KBM-7 (cell line): ENCODE measurements around the gene TRIM6.
"Not testable (repeated sequence)": the region's sequence is repeated elsewhere in the genome, so short reads cannot be mapped to it uniquely, and the experiment has no call there.

Experiments used
- DNase-seq: peaks from one replicate; pipeline ENCODE4 v3.0.0-alpha.2; 2015
- in situ Hi-C: fragments of 300-500 bp; cut with MboI; formaldehyde crosslinking; loops from 2 replicates; pipeline ENCODE4 v1.14.3; 2020; ENCODE audit warnings: low sequenced_read_pairs, low pct_unique_long_range_greater_than_20kb, mixed read lengths

TRIM6 gene, protein sequence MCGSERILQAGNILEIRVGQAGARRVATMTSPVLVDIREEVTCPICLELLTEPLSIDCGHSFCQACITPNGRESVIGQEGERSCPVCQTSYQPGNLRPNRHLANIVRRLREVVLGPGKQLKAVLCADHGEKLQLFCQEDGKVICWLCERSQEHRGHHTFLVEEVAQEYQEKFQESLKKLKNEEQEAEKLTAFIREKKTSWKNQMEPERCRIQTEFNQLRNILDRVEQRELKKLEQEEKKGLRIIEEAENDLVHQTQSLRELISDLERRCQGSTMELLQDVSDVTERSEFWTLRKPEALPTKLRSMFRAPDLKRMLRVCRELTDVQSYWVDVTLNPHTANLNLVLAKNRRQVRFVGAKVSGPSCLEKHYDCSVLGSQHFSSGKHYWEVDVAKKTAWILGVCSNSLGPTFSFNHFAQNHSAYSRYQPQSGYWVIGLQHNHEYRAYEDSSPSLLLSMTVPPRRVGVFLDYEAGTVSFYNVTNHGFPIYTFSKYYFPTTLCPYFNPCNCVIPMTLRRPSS

DNA sequence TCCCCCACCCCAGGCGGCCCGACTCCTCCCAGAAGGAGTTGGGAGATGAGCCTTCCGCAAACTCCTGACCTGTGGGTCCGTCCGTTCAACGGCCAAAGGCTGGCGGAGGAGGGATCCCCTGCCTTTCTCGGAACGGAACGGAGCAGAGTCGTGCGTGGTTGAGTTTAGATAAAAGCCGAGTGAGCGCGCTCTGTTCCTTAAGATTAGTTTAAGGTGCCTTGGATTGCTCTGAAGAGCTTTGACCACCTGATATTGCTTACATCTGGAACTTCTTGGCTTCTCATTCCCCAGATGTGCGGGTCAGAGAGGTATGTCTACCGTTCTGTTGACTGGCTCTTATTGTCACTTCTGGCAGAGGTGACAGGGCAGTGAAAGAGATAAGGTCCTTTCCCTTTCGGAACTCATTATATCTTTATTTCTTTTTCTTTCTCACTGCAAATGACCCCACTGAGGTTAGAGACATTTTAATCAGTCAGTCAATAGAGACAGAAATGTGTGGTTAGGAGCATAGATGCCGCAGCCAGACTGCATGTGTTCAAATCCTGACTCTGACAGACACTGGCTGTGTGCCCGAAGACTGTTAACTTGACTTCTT, at the start of gene TRIM6:
TSS of gene TRIM6 (plus strand) at position 31 of the 595 bp plus-strand sequence. CDS start at position 292, 261 bp downstream.
- DNase-seq = peak; percentile 76
- in situ Hi-C loops = no loop called here

DNA sequence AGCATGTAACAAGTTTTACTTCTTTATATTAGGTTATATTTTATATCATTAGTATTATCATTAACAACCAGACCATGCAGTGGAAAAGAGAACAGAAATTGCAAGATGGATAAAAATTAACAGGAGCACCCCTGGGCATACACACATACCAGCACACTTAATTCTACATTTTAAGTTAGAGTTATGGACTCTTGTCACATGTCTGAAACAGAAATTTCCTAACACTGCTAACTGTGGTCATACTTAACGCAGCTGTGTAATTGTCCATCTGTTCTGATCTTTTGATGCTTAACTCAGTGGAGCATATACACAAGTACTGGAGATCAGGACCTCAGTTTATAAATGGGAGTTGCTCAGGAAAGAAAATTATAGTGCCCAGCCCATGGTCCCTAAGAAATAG, 48.5 kb upstream of the TRIM6 start:
- DNase-seq = no peak
- in situ Hi-C loops = no loop called here

DNA sequence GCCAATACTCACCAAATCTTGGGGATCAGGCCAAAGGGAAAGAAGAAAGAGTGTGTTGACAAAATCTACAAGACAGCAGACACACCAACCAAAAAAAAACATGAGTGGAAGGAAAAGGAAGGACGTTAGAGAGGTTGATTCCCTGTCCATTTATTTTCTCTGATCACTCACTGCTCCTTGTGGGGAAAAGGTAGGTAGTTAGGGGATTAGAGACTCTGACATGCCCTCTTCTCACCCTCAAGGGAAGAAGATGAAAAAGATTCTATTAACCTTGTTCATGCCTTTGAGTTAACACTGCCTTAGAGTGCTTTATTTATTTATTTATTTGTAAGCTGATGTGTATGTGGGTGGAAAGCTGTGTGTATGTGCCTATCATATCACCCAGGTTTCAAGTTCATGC, 48.0 kb upstream of the TRIM6 start, which contains the start of gene OR52H1:
TSS of gene OR52H1 (minus strand) at position 101 of the 400 bp plus-strand sequence. CDS start 3,035 bp downstream, outside the sequence.
- in situ Hi-C loops = no loop called here

DNA sequence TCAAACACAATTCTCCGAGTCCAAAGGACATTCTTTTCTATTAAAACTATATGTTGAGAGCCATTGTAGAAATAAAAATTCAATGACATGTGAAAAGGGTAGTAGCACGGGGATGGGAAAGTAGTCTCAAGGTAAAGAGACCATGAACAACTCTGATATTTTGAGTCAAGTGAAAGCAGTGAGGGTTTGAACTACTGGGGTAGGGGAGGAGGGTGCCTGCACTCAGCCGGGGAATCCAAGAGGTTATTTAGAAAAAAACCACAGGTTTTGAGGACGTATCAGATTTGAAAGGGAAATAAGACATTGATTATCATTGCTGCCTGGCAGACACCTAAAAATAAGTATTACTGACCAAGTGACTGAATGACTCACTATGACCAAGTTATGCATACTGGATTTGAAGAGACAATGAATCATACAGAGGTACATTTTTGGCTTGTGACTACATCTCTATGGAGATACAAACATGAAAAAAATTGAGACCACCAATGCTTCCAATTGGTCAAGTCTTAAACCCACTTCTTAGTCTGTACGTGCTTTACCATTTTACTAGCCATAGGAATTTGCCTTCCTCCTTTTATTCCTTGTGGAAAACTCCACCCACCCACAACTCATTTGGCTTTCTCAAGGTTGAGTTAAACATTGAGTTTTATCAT, 45.9 kb upstream of the TRIM6 start:
- no peak for DNase-seq
- in situ Hi-C loops = no loop called here

More for the DNA sequence above, 48.0 kb upstream of the TRIM6 start, which contains the start of gene OR52H1:
- no peak for DNase-seq

DNA sequence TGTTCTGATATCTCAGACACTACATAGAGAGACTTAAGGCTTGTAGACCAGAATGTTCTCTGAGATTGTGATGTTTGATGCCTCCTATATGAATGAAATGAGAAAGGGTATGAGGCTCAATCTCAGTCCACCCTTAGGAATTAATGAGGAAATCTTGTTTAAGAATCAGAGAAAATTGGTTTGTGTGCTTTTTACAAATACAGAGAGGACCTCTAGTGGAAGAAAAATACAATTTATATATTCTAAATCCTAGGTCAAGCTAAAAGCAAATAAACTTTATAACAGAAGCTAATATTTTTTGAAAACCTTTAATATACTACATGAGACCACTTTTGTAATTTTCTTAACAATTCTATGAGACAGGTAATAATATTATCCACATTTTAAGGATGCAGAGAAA, 43.1 kb upstream of the TRIM6 start:
- in situ Hi-C loops = no loop called here
- DNase-seq = no peak

DNA sequence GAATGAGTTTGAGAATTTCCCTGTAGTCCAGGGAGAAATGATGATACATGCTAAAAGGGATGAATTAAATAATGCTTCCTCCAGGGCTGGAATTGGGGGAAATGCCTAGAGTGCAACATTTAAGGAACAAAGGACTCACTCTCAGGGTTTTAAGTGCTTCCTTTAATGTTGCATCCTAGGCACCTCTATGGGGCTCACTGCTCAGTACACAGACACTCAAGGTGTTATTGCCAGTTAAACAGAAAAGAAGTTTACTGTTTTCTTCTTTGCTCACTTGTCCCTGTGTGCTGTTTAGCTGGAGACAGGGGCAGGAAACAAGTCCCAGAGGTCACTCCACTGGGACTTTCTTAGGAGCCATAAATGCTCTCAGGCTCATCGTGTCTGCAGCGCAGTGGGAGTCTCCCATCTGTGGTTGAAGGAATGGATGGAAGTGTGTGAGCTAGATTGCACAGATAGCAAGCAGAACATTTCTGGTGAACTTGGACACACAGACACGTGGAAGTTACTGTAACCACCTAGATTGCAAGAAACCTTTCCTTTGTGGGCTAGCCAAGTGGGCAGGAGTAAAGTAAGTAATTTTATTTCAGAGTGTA, 39.7 kb upstream of the TRIM6 start:
- no peak for DNase-seq

DNA sequence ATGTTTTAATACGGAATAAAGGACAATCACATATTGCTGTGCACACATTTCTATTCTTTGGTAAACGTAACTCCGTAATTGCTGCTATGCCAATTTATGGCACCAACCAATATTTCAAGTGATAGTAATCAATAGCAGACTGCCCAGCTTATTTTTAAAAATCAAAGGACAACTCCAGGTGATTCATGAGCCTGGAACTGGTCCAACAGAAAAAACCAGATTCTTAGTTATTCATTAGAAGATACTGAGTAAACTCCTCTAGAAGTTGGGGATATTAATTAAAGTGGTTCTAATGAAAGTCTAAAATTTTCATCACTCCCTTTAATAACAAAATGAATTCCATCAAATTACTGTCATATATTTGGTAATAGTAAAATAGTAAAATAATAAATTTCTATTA, 38.7 kb upstream of the TRIM6 start:
- in situ Hi-C loops = no loop called here
- no peak for DNase-seq

More for the DNA sequence above, 39.7 kb upstream of the TRIM6 start:
- in situ Hi-C loops = no loop called here

DNA sequence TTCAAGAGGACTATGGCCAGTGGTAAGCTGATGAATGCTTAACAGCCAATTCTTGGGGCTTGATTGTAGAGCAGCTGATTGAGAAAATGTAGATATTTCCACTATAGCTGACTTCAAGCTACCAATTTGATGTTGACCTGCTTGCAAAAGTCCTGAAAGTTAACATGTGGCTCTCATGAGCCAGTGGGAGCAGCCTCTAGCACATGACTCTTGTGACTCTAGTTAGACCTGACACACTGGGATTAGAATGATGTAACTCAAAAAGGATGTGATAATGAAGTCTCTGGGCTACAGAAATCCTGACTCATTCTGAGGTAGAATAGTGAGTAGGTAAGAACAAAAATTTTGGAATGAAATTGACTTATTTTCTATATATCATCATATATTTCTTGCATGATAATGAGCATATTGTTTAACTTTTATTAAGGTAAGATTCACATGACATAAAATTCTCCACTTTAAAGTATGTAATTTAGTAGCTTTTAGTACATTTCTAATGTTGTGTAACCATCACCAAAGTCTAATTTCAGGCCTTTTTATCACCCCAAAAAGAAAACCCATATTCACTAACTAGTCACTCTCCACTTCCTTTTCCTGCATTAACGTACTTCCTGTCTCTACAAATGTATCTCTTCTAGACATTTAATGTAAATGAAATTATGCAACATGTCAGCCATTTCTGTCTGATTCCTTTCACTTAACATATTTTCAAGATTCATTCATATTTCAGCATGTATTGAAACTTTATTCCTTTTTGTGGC, 32.0 kb upstream of the TRIM6 start:
- in situ Hi-C loops = no loop called here
- DNase-seq = peak; percentile 1

DNA sequence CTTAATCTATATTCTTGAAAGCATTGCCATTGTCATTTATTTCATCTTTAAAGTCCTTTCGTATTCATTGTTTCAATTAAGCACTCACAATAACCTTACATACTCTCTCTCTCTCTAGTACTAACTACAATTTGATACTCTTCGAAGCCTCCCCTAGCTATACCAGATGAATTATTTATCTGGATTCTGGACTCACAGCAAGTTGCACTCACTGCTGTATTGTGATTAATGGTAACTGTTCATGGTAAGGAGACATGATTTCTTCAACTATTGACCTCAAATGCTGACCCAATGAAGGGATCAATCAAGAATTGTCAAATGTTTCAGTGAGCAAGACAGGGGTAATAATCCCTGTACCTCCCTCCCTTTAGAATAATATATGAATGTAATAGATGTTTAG, 21.8 kb upstream of the TRIM6 start:
- in situ Hi-C loops = no loop called here
- DNase-seq = no peak

DNA sequence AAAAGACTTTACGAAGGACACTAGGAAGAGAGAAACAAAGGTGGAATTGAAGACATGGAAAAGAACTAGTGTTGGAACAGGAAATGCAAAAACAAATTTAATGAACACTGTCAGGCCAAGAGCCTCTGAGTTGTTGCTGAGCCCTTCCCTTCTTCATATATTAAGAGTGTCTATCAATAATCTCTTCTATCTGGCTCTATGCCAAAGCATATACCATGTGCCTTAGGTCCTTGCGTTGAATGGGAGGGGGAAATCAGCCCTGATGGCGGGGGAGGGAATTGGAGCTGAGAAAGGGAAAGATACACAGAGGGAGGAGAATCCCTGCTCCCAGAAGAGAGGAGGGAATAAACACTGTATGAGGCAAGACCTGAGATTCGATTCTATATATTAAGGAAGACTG, 21.3 kb upstream of the TRIM6 start:
- in situ Hi-C loops = no loop called here
- no peak for DNase-seq

DNA sequence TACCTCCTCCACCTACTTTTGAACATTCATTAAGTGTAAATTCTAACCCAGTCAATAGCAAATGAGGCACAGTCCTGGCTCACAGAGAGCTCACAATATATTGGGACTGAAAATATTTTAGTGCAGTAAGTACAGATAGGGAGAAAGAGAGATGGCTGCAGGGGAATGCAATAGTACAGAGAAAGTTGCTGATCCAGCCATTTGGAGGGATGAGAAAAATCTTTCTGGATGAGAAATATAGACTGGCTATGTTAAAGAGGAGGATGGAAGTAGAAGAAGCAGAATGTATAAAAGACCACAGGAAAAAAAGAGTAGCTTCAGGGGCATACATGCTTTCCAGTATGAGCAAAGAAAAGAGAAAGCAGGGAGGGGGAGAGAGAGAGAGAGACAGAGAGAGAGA, 19.3 kb upstream of the TRIM6 start:
- DNase-seq = no peak
- in situ Hi-C loops = no loop called here

DNA sequence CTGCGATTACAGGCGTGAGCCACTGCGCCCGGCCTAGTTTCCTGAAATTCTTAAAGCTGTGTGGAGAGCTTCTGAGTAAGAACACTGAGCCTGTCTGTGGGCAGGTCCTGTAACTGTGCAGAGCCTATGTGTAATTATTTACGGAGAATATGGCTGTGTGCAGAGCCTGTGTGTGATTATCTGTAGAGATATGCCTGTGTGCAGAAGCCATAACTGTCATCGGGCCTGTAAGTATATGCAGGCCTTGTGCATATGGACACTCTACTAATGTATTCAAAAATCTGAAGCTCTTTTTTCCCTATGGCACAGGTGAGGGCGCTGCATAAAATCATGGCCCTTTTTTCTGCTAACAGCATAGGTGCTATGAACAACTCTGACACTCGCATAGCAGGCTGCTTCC, 15.9 kb upstream of the TRIM6 start, which contains the start of gene OR52B6:
TSS of gene OR52B6 (plus strand) at position 301 of the 400 bp plus-strand sequence. CDS start at position 301, 0 bp downstream.
- in situ Hi-C loops = no loop called here
- DNase-seq = no peak

DNA sequence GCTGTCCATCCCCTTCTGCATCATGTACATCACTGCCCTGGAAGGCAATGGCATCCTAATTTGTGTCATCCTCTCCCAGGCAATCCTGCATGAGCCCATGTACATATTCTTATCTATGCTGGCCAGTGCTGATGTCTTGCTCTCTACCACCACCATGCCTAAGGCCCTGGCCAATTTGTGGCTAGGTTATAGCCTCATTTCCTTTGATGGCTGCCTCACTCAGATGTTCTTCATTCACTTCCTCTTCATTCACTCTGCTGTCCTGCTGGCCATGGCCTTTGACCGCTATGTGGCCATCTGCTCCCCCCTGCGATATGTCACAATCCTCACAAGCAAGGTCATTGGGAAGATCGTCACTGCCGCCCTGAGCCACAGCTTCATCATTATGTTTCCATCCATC, 15.4 kb upstream of the TRIM6 start:
- no peak for DNase-seq
- in situ Hi-C loops = no loop called here

DNA sequence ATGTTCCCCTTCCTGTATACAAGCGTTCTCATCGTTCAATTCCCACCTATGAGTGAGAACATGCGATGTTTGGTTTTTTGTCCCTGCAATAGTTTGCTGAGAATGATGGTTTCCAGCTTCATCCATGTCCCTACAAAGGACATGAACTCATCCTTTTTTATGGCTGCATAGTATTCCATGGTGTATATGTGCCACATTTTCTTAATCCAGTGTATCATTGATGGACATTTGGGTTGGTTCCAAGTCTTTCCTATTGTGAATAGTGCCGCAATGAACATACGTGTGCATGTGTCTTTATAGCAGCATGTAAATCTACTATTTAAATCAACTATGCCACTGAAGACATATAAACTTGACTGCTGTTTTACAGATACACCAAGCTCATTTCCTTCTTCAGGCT, 12.0 kb upstream of the TRIM6 start:
- in situ Hi-C loops, DNase-seq: not testable (repeated sequence)

DNA sequence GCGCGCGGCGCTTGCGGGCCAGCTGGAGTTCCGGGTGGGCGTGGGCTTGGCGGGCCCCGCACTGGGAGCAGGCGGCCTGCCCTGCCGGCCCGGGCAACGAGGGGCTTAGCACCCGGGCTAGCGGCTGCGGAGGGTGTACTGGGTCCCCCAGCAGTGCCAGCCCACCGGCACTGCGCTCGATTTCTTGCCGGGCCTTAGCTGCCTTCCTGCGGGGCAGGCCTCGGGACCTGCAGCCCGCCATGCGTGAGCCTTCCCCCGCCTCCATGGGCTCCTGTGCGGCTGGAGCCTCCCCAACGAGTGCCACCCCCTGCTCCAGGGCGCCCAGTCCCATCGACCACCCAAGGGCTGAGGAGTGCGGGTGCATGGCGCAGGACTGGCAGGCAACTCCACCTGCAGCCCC, 6.5 kb upstream of the TRIM6 start:
- in situ Hi-C loops, DNase-seq: not testable (repeated sequence)

DNA sequence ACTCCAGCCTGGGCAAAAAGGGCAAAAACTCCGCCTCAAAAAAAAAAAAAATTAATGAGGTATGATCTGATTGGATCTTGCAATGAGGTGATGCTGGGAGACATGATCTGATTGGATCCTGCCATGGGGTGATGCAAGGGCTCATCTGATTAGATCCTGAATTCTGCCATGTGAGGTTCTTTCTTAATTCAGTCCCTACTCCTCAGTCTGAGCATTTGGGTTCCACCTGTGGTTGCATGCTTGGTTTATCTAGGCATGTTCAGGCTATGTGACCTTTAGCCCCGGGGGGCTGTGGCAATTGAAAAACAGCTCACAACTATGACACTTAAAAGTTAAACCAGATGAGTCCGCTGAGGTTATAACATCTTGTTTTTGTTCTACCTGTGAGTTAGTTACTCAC, 4.8 kb upstream of the TRIM6 start:
- in situ Hi-C loops = no loop called here
- DNase-seq = no peak

DNA sequence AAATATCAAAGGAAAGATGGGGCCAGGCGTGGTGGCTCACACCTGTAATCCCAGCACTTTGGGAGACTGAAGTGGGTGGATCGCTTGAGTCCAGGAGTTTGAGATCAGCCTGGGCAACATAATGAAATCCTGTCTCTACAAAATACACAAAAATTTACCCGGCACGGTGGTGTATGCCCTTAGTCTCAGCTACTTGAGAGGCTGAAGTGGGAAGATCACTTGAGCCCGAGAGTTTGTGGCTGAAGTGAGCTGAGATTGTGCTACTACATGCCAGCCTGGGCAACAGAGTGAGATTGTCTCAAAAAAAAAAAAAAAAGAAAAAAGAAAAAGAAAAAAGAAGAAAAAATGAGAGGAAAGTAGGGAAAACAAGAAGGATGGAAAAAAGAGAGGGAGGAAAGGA, 3.8 kb upstream of the TRIM6 start:
- in situ Hi-C loops = no loop called here
- DNase-seq = no peak

DNA sequence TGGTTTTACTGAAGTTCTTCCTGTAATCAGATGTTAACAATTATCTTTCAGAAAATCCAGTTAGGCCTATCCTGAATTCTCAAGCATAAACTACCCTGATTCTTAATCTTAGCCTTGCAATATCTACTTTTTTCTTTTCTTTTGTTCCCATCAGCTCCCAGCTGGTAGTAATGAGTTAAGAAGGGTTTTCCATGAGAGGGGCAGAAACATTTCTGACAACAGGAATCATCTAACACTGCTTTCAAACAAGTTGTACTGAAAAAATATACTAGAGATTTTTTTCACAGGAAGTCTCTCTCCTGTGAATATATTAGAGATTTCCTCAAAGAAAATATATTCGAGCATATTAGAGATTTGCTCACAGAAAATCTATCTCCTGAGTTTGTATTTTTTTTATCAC, 3.3 kb upstream of the TRIM6 start:
- no peak for DNase-seq
- in situ Hi-C loops = no loop called here

DNA sequence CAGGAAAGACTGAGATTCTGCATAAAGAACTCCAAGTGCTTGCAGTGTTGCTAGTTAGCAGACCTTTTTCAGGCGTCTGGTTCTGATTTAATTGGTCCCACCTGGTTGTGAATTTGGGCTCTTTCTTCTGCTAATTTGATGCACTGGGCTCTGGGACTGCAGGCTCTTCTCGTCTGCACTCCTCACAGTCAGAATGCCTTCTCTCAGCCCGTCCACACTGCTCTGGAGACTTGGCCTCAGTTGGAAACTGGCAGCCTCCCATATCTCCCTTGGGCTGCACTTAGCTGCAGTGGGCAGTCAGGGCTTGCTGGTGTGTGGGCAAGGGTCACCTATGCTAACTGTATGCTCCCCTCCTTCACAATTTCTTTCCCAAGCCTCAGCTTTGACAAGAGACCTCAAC, 1.5 kb downstream of the TRIM6 start:
- DNase-seq = no peak
- in situ Hi-C loops = no loop called here
